Kidney epithelial cell (primary cell): Measurements from ENCODE around the gene TMED4. TPM values are rescaled to one million over a fixed set of nuclear protein-coding genes. Genes with fewer than 3 reads are reported as not detected.
"Not testable (repeated sequence)": the region's sequence is repeated elsewhere in the genome, so short reads cannot be mapped to it uniquely, and the experiment has no call there.

Source experiments
- DNase-seq: peaks from one replicate; pipeline ENCODE4 v3.0.0-alpha.2; 2010; ENCODE audit warnings: low read depth
- H3K27me3 ChIP-seq: 2 replicates; pipeline ENCODE4 v1.6.0; 2011; ENCODE audit warnings: low read length; ENCODE audit not compliant: control insufficient read depth, insufficient read depth
- H3K36me3 ChIP-seq: 2 replicates; pipeline ENCODE4 v1.5.1; 2011; ENCODE audit warnings: low read length; ENCODE audit not compliant: control insufficient read depth, insufficient read depth
- H3K4me3 ChIP-seq: 2 replicates; pipeline ENCODE4 v1.5.1; 2011; ENCODE audit warnings: low read depth, mild to moderate bottlenecking, control low read depth, low read length
- total RNA-seq: library from RNA; depleted of rRNA; stranded (reverse); fragments of >200 nt; gene quantifications from 2 replicates; pipeline ENCODE4 v1.2.3, GENCODE V29; 2015
- TF ChIP-seq, protein P1 (sequence below): IDR thresholded peaks from 2 replicates; pipeline ENCODE4 v1.5.1; 2011; ENCODE audit warnings: mild to moderate bottlenecking, moderate library complexity, low read length, control low read depth, inconsistent platforms; ENCODE audit not compliant: insufficient read depth, poor library complexity, severe bottlenecking

TMED4 gene
- total RNA-seq, 1 donor from 2014 or later: 159 TPM

DNA sequence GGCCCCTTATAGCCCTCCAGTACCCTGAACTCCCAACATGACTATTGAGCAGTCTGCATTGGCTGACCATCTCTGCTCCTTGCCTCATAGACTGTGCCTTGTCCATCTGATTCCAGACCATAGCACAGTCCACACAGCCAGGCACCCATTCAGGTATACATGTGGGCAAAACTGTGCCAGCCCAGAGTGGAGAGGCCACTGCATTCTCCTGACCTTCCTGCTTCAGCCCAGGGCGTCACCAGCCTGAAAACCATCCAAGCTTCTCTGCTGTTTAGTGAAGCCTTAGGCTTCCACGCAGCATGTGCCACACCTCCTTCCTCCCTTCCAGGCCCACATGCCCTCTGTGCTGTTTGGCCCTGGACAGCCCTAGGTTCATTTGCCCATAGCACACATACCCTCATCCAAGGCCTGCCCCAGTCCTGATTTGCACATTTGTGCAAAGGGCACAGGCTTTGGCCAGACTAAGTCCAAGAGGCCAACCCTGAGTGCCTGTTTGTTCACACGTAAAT lies 18.8 kb downstream of the TMED4 start:
- Histone ChIP-seq H3K27me3 (no peaks in the 10 kb centered on the region), H3K36me3 (peaks cover 6% of the 10 kb centered on the region), H3K4me3 (no peak overlapping the region)
- TF ChIP-seq, protein P1, sequence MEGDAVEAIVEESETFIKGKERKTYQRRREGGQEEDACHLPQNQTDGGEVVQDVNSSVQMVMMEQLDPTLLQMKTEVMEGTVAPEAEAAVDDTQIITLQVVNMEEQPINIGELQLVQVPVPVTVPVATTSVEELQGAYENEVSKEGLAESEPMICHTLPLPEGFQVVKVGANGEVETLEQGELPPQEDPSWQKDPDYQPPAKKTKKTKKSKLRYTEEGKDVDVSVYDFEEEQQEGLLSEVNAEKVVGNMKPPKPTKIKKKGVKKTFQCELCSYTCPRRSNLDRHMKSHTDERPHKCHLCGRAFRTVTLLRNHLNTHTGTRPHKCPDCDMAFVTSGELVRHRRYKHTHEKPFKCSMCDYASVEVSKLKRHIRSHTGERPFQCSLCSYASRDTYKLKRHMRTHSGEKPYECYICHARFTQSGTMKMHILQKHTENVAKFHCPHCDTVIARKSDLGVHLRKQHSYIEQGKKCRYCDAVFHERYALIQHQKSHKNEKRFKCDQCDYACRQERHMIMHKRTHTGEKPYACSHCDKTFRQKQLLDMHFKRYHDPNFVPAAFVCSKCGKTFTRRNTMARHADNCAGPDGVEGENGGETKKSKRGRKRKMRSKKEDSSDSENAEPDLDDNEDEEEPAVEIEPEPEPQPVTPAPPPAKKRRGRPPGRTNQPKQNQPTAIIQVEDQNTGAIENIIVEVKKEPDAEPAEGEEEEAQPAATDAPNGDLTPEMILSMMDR: no peak
- DNase-seq: no peak

DNA sequence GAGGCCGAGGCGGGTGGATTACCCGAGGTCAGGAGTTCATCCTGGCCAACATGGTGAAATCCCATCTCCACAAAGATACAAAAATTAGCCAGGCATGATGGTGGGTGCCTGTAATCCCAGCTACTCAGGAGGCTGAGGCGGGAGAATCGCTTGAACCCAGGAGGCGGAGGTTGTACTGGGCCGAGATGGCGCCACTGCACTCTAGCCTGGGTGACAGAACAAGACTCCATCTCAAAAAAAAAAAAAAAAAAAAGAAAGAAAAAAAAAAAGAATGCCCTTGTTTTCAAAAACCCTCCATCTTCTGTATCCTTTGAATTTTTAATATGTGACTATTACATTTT lies 19.4 kb downstream of the TMED4 start:
- not testable (repeated sequence) for DNase-seq, H3K4me3 ChIP-seq, H3K27me3 ChIP-seq, H3K36me3 ChIP-seq

DNA sequence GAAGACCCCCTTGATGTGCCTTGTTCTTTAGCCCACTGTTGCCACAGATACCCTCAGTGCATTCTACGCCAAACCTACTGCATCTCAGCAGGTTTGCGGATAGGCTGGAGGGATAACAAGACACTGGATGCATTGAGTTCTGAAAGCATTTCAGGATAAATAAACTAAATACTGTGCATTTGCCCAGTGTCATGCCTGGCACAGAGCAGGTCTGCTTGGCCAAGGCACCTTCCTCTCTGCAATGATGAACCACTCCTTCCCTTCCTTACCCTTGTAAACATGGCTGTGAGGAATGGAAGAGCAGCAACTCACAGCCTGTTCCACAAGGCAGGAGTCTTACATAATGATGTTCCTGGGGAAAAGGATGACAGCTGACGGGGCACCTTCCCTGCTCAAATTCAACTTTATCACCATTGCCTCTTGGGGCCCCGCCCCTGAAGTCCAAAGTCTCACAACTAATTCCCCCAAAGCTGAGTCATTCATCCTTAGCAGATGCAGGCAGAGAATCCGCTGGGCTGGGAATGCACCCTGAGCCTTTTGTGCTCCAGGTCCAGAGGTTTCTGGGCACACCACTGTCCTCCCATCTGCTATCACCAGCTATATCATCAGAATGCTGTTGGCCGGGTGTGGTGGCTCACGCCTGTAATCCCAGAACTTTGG lies 19.9 kb downstream of the TMED4 start:
- Histone ChIP-seq H3K36me3 (peaks cover 6% of the 10 kb centered on the region), H3K27me3 (no peaks in the 10 kb centered on the region), H3K4me3 (no peak overlapping the region)
- TF ChIP-seq, protein P1: no peak
- no peak for DNase-seq

DNA sequence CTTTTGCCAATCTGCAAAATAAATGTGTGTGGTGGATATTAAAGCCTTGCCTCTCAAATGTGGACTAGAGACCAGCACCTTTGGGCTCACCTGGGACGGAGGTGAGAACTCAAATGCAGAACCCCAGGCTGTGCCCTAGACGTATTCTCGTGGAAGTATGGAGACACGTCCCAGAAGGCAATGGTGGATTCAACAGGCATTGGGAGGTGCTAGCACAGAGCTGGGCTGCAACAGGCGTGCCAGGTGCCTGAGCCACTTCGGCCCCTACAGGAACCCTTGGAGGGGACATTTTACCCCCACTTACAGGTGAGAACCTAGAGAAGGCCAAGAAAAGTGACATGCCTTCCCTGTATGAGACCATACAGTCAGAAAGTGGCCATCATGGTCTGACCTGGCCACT lies 20.6 kb downstream of the TMED4 start:
- Histone ChIP-seq H3K27me3 (no peaks in the 10 kb centered on the region), H3K36me3 (peaks cover 6% of the 10 kb centered on the region), H3K4me3 (no peak overlapping the region)
- DNase-seq: no peak
- TF ChIP-seq, protein P1: no peak

DNA sequence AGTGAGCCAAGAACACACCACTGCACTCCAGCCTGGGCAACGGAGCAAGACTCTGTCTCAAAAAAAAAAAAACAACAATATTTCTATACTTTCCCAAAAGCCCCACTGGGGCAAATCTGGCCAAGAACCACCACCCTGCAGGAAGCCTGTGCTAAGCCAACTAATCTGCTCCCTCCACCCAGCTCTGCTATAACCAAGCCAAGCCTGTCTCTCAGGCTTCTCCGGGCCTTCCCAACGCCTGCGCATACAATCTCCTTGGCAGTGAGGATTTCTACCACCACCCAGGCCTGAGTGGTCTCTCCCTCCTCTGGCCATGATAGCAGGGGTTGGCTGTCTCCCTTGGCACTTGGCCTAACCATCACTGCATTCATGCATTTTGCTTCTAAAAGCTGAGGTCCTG lies 22.5 kb downstream of the TMED4 start:
- H3K4me3 ChIP-seq: no peak overlapping the region
- TF ChIP-seq, protein P1: no peak
- no peak for DNase-seq
- H3K36me3 ChIP-seq: no peaks in the 10 kb centered on the region
- H3K27me3 ChIP-seq: no peaks in the 10 kb centered on the region

DNA sequence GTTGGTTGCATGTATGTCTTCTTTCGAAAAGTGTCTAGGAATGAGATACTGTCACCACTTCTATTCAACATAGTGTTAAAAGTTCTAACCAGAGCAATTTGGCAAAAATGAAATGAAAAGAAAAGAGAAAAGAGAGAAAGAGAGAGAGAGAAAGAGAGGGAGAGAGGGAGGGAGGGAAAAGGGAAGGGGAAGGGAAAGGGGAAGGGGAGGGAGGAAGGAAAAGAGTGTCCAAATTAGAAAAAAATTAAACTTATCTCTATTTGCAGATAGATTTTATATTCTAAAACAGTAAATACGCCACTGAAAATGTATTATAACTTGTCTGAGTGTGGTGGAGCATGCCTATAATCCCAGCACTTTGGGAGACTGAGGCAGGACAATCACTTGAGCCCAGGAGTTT lies 24.5 kb downstream of the TMED4 start:
- Histone ChIP-seq H3K4me3 (no peak overlapping the region), H3K36me3 (no peaks in the 10 kb centered on the region), H3K27me3 (no peaks in the 10 kb centered on the region)
- DNase-seq: no peak
- TF ChIP-seq, protein P1: no peak
